Hippocampal formation (tissue), 2 donors: ENCODE data around the gene CHAF1B.

Source experiments
- DNase-seq, 2 donors: peaks; one replicate each; lab custom pipeline; 2025; lab: John Stamatoyannopoulos, UW

Gene CHAF1B

DNA sequence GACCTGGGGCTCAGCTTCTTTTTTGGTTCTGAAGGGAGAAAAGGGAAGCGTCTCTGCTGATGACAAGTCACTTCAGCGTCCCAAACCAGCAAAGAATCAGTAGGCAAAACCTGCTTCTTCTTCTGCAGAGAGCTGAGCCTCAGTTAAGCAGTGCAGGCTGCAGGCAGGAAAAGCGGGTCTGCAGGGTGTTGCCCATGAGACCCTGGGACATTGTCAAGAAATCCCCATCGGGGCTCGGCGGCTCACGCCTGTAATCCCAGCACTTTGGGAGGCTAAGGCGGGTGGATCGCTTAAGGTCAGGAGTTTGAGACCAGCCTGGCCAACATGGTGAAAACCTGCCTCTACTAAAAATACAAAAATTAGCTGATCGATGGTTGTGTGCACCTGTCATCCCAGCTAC is 78.0 kb downstream of the CHAF1B start:
- no peak for DNase-seq

DNA sequence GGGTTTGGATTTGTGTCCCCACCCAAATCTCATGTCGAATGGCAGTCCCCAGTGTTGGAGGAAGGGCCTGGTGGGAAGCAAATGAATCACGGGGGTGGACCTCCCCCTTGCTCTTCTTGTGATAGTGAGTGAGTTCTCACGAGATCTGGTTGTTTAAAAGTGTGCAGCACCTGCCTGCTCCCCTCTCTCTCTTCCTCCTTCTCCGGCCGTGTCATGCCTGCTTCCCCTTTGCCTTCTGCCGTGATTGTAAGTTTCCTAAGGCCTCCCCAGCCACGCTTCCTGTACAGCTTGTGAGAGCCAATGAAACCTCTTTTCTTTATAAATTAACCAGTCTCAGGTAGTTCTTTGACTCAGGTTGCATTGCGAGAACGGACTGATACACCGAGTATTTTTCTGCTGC is 78.8 kb downstream of the CHAF1B start:
- no peak for DNase-seq

- no peak for DNase-seq
Observed at GRCh38 chr21:36464590-36464989, 79.4 kb downstream of the CHAF1B start.

DNA sequence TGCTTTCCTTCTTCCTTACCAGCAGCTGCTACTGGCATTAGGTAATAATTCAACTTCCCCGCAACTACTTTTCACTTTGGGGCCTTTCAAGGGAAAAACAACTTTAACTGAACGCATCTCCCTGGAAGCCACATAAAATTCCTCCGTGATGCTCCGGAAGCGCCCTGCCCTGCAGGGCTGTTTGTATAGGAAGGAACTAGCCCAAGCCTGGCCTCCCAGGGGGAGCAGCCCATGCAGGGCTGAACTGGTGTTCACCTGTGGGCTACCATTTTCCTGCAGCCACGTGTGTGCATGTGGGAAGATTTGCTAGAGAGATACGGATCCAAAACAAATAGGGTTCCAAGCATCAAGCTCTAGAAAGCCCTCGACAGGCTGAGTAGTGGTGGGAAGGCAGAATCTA is 80.3 kb downstream of the CHAF1B start:
- no peak for DNase-seq

DNA sequence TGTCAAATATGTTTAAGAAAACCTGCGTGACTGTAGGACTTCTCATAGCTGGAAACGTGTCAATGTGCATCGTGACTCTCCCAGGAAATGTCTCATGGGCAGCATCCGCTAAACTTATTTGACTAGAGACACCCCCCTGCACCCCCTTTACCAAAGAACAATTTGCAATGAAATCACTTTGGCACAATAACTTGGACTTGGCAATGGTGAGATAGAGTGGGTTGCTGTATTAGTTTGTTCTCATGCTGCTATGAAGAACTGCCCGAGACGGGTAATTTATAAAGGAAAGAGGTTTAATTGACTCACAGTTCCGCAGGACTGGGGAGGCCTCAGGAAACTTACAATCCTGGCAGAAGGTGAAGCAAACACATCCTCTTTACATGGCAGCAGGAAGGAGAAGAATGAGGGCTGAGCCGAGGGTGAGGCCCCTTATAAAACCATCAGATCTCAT is 80.9 kb downstream of the CHAF1B start:
- no peak for DNase-seq
